LoVo (cell line): ENCODE measurements around the gene KIRREL1.

Experiments
- DNase-seq: peaks from one replicate; pipeline ENCODE4 v3.0.0-alpha.2; 2016; ENCODE audit warnings: low spot score

Gene KIRREL1

GRCh38 chr1:157993147-157993917 is at the start of gene KIRREL1:
KIRREL1 (plus strand) TSS chr1:157993645; CDS start chr1:157993677, 32 bp downstream.
- peak; percentile 45 for DNase-seq

GRCh38 chr1:157944663-157945280 is 48.7 kb upstream of the KIRREL1 start:
- no peak for DNase-seq

GRCh38 chr1:157948312-157949073 is 45.0 kb upstream of the KIRREL1 start:
- DNase-seq: no peak

- DNase-seq: no peak
Observed at GRCh38 chr1:157949074-157949354, 44.4 kb upstream of the KIRREL1 start.

- no peak for DNase-seq
Observed at GRCh38 chr1:157951230-157951629, 42.2 kb upstream of the KIRREL1 start.

- no peak for DNase-seq
Observed at GRCh38 chr1:157952601-157953000, 40.8 kb upstream of the KIRREL1 start.

GRCh38 chr1:157955221-157955620 is 38.2 kb upstream of the KIRREL1 start:
- no peak for DNase-seq

GRCh38 chr1:157955857-157956256 is 37.6 kb upstream of the KIRREL1 start:
- no peak for DNase-seq

GRCh38 chr1:157956732-157957131 is 36.7 kb upstream of the KIRREL1 start:
- no peak for DNase-seq

GRCh38 chr1:157958263-157958662 is 35.2 kb upstream of the KIRREL1 start:
- DNase-seq: no peak

- DNase-seq: no peak
Observed at GRCh38 chr1:157959750-157960149, 33.7 kb upstream of the KIRREL1 start.

GRCh38 chr1:157960773-157961172 is 32.7 kb upstream of the KIRREL1 start:
- DNase-seq: no peak

GRCh38 chr1:157961805-157962762 is 31.4 kb upstream of the KIRREL1 start:
- peak; percentile 34 for DNase-seq

- peak; percentile 60 for DNase-seq
Observed at GRCh38 chr1:157963713-157964112, 29.7 kb upstream of the KIRREL1 start.

GRCh38 chr1:157965584-157965983 is 27.9 kb upstream of the KIRREL1 start:
- no peak for DNase-seq

- peak; percentile 47 for DNase-seq
Observed at GRCh38 chr1:157966031-157966537, 27.4 kb upstream of the KIRREL1 start.

GRCh38 chr1:157967205-157967604 is 26.2 kb upstream of the KIRREL1 start:
- DNase-seq: no peak

GRCh38 chr1:157968508-157968907 is 24.9 kb upstream of the KIRREL1 start:
- DNase-seq: no peak

- no peak for DNase-seq
Observed at GRCh38 chr1:157968946-157969345, 24.5 kb upstream of the KIRREL1 start.

GRCh38 chr1:157969697-157970485 is 23.6 kb upstream of the KIRREL1 start:
- DNase-seq: peak; percentile 15

GRCh38 chr1:157971769-157972168 is 21.7 kb upstream of the KIRREL1 start:
- DNase-seq: no peak
